Activated CD4-positive, alpha-beta T cell treated with anti-CD3 and anti-CD28 coated beads, Interleukin-2, amount 10 ng/mL, durations not matched to agents 24 days and 14 days (primary cell): ENCODE measurements around the gene PCYT2. TPM values are rescaled to one million over a fixed set of nuclear protein-coding genes. Genes with fewer than 3 reads are reported as not detected.

Experiments
- DNase-seq: peaks from one replicate; pipeline ENCODE4 v3.0.0; 2022
- H3K27ac Mint-ChIP-seq: one replicate; pipeline ENCODE4 v1.8.0; 2022; ENCODE audit warnings: mild to moderate bottlenecking, mixed read lengths
- H3K27me3 Mint-ChIP-seq: one replicate; pipeline ENCODE4 v1.8.0; 2022; ENCODE audit warnings: mixed read lengths
- H3K36me3 Mint-ChIP-seq: one replicate; pipeline ENCODE4 v1.8.0; 2022; ENCODE audit warnings: low read depth, mild to moderate bottlenecking, mixed read lengths
- H3K4me1 Mint-ChIP-seq: one replicate; pipeline ENCODE4 v1.8.0; 2021; ENCODE audit warnings: mixed read lengths
- H3K4me3 Mint-ChIP-seq: one replicate; pipeline ENCODE4 v1.8.0; 2022; ENCODE audit warnings: mild to moderate bottlenecking, moderate library complexity, mixed read lengths
- H3K9me3 Mint-ChIP-seq: one replicate; pipeline ENCODE4 v1.8.0; 2021; ENCODE audit warnings: mixed read lengths
- intact Hi-C: fragments of 100-400 bp; cut with micrococcal nuclease; formaldehyde crosslinking; loops from one replicate; pipeline ENCODE4 v1.15.1; 2023
- total RNA-seq: library from RNA; stranded (reverse); gene quantifications from 2 replicates; pipeline ENCODE4 v1.2.3, GENCODE V29; 2022

The PCYT2 gene
- total RNA-seq, 1 donor from 2014 or later = 46.5 TPM

DNA sequence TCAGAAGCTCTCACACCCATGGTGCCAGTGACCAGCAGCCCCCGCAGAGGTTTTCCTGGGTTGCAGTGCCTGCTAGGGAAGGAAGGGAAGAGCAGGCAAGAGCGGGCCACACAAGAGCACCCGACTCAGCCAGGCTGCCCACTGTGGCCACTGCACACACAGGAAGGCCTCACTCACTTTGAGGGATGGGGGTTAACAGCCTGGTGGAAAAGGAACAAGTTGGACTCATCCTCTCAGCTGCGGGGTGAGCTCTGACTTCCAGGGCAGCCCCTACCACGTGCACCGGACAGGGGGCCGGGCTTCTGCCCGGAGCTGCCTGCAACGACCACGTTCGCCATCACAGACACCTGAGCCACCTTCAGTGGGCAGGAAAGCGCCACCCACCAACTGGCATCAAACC lies 59.0 kb downstream of the PCYT2 start:
- DNase-seq = no peak
- Mint-ChIP-seq H3K27ac (no peak overlapping the region), H3K4me1 (peaks cover 9% of the 10 kb centered on the region), H3K27me3 (no peaks in the 10 kb centered on the region), H3K36me3 (peaks cover 54% of the 10 kb centered on the region), H3K9me3 (no peaks in the 10 kb centered on the region), H3K4me3 (no peak overlapping the region)
- intact Hi-C loops = no loop called here

DNA sequence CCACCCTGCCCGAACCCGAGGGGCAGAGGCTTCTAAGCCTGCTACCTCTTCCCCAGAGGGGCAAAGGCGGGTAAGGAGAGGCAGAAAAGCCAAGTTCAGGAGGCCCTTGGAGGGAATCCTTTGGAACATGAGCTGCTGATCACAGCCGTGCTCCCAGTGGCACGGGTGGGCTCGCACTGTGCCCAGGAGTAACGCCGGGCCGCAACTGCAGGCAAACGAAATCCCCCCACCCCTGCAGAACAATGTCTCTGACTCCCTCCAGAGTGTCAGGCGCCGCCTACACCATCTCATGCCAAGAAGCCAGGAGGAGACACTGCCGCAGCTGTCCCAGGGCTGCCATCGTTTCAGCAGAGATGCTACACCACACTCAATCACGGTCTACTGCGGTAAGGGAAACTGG lies 59.8 kb downstream of the PCYT2 start:
- peaks cover 9% of the 10 kb centered on the region for H3K4me1 Mint-ChIP-seq
- peaks cover 54% of the 10 kb centered on the region for H3K36me3 Mint-ChIP-seq
- intact Hi-C loops = no loop called here
- no peak overlapping the region for H3K27ac Mint-ChIP-seq
- H3K27me3 Mint-ChIP-seq = no peaks in the 10 kb centered on the region
- no peaks in the 10 kb centered on the region for H3K9me3 Mint-ChIP-seq
- no peak for DNase-seq
- no peak overlapping the region for H3K4me3 Mint-ChIP-seq

Other genes starting within 250 kb of the PCYT2 start
- 52.8 and 57.8 TPM in 2 replicates for gene OXLD1, start 244.8 kb downstream of the PCYT2 start, total RNA-seq
- 54.7 and 60.2 TPM in 2 replicates for gene CCDC137, start 244.7 kb downstream of the PCYT2 start, total RNA-seq
- gene ARL16, start 227.6 kb downstream of the PCYT2 start, total RNA-seq = 34.9 and 37.6 TPM in 2 replicates
- 136 and 137 TPM in 2 replicates for gene HGS, start 227.4 kb downstream of the PCYT2 start, total RNA-seq
- gene MRPL12, start 208.0 kb downstream of the PCYT2 start, total RNA-seq = 232 and 233 TPM in 2 replicates
- gene SLC25A10, start 199.1 kb downstream of the PCYT2 start, total RNA-seq = 48.6 and 52.7 TPM in 2 replicates
- gene GCGR, start 107.2 kb downstream of the PCYT2 start, total RNA-seq = not detected in 2 replicates
- gene MCRIP1, start 78.1 kb downstream of the PCYT2 start, total RNA-seq = 46.7 and 51.9 TPM in 2 replicates
- not detected in 2 replicates for gene PPP1R27, start 76.3 kb downstream of the PCYT2 start, total RNA-seq
- 458 and 507 TPM in 2 replicates for gene P4HB, start 50.9 kb downstream of the PCYT2 start, total RNA-seq
- 697 and 714 TPM in 2 replicates for gene ARHGDIA, start 40.1 kb downstream of the PCYT2 start, total RNA-seq
- 254 and 264 TPM in 2 replicates for gene ALYREF, start 19.8 kb downstream of the PCYT2 start, total RNA-seq
- gene ANAPC11, start 19.7 kb downstream of the PCYT2 start, total RNA-seq = 132 and 135 TPM in 2 replicates
- 0.30 and 0.40 TPM in 2 replicates for gene NPB, start 9.2 kb downstream of the PCYT2 start, total RNA-seq
- gene SIRT7, start 6.8 kb upstream of the PCYT2 start, total RNA-seq = 54.9 and 58.2 TPM in 2 replicates
- 32.5 and 33.3 TPM in 2 replicates for gene MAFG, start 16.3 kb upstream of the PCYT2 start, total RNA-seq
- 136 and 138 TPM in 2 replicates for gene PYCR1, start 25.9 kb upstream of the PCYT2 start, total RNA-seq
- gene MYADML2, start 35.8 kb upstream of the PCYT2 start, total RNA-seq = not detected in 2 replicates
- 1.7 and 1.8 TPM in 2 replicates for gene NOTUM, start 49.8 kb upstream of the PCYT2 start, total RNA-seq
- 35.1 and 37.3 TPM in 2 replicates for gene ASPSCR1, start 66.2 kb upstream of the PCYT2 start, total RNA-seq
- 116 and 123 TPM in 2 replicates for gene CENPX, start 111.5 kb upstream of the PCYT2 start, total RNA-seq
- gene LRRC45, start 111.9 kb upstream of the PCYT2 start, total RNA-seq = 39.0 and 40.6 TPM in 2 replicates
- gene RAC3, start 120.3 kb upstream of the PCYT2 start, total RNA-seq = 11.5 and 12.1 TPM in 2 replicates
- 128 TPM in 2 replicates for gene DCXR, start 126.3 kb upstream of the PCYT2 start, total RNA-seq
- gene RFNG, start 140.4 kb upstream of the PCYT2 start, total RNA-seq = 21.4 and 30.8 TPM in 2 replicates
- gene GPS1, start 140.5 kb upstream of the PCYT2 start, total RNA-seq = 117 and 118 TPM in 2 replicates
- 230 and 232 TPM in 2 replicates for gene DUS1L, start 154.4 kb upstream of the PCYT2 start, total RNA-seq
- gene FASN, start 186.8 kb upstream of the PCYT2 start, total RNA-seq = 428 and 452 TPM in 2 replicates